Vagina (tissue), 2 donors: ENCODE results near the gene PTPRA.

Experiments used
- CTCF ChIP-seq, 3 experiments: fragments of 450-650 bp in 2 of 3; fragments of 200-600 bp in 1 of 3; sonication (generic) in 1 of 3; IDR thresholded peaks; one replicate each; pipeline ENCODE4 v1.5.1; 2017 to 2019; ENCODE audit warnings: antibody characterized with exemption in 3 of 3, mild to moderate bottlenecking in 2 of 3, moderate library complexity in 2 of 3
- POLR2A ChIP-seq, 2 donors: fragments of 450-650 bp; IDR thresholded peaks; one replicate each; pipeline ENCODE4 v1.6.1; 2017; ENCODE audit warnings: antibody characterized with exemption in 2 of 2, mild to moderate bottlenecking in 2 of 2, moderate library complexity in 2 of 2
- POLR2AphosphoS5 ChIP-seq, 2 donors: sonication (generic); formaldehyde crosslinking; IDR thresholded peaks; one replicate each; pipeline ENCODE4 v1.9.0; 2017; ENCODE audit warnings: antibody characterized with exemption in 2 of 2, mild to moderate bottlenecking in 2 of 2, low read depth in 1 of 2; ENCODE audit not compliant: insufficient read depth in 1 of 2

GRCh38 chr20:2874456-2874855 lies 1.2 kb downstream of the PTPRA start:
- TF ChIP-seq POLR2A (IDR thresholded peaks at IDR 0.05) = no peak
- TF ChIP-seq CTCF (IDR thresholded peaks at IDR 0.05) = no peak
- no peak for TF ChIP-seq POLR2AphosphoS5 (IDR thresholded peaks at IDR 0.05; ENCODE audit: insufficient read depth in 1 of 2, low read depth in 1 of 2)
